ENCODE results near the gene GUCY2F. TPM values are rescaled to one million over a fixed set of nuclear protein-coding genes. Genes with fewer than 3 reads are reported as not detected.

GUCY2F gene
- polyA plus RNA-seq, 2 of the 4 experiments (the other 2 are of a cell fraction), result not detected

- ChIA-PET CTCF (no interaction called here), POLR2A (no interaction called here)
- DNase-seq (ENCODE audit: low read depth in 1 of 2, low spot score in 1 of 2) (no peak), ATAC-seq (no peak), FAIRE-seq (no peak)
- TF ChIP-seq, protein P1, sequence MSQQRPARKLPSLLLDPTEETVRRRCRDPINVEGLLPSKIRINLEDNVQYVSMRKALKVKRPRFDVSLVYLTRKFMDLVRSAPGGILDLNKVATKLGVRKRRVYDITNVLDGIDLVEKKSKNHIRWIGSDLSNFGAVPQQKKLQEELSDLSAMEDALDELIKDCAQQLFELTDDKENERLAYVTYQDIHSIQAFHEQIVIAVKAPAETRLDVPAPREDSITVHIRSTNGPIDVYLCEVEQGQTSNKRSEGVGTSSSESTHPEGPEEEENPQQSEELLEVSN (IDR thresholded peaks at IDR 0.05; ENCODE audit: borderline replicate concordance, low read depth), result no peak
- TF ChIP-seq KDM1A (IDR thresholded peaks at IDR 0.05; ENCODE audit: low read depth), result no peak
- no peak for TF ChIP-seq JUNB (IDR thresholded peaks at IDR 0.05)
- TF ChIP-seq HDAC2 (IDR thresholded peaks at IDR 0.05), result no peak
- no peak for TF ChIP-seq FOSB (CRISPR knock-in tag; IDR thresholded peaks at IDR 0.05)
- H3K27ac ChIP-seq, result no peak overlapping the region
- no peak overlapping the region for H3K4me2 ChIP-seq
- no peaks in the 10 kb centered on the region for H3K4me1 ChIP-seq
- H3K9me3 ChIP-seq, result no peaks in the 10 kb centered on the region
- WGBS (ENCODE audit: missing lambda C conversion rate), result 0% methylated on average over 3 of the region's 3 CpGs
- H3K4me3 ChIP-seq, result no peak overlapping the region
These were observed 125.2 kb downstream of the GUCY2F start for GRCh38 chrX:109356684-109357083.

DNA sequence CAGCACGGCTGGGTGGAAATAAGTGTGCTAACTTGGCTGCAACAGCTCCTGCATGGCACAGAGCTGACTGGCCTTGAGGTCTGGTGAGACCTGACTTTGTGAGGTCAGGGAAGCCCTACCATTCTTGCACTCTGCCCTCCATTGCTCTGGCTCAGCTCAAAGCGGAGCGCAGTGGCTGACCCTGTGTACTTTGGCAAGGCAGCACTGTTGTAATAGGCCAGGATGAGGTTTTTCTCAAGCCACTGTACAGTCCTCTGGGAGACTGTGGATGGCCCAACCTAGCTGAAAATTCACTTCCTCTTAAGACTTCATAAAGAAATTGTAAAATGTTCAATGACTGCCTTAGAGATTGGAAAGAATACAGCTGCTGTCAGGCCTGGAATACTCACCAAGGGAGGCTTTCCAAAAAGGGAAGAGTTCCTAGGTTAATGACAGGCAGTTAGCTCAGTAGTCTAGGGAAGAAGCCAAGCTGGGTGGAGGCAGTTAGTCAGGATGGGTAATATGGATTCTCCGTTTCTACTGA, 129.8 kb downstream of the GUCY2F start:
- no peak for TF ChIP-seq RFX5 (IDR thresholded peaks at IDR 0.05)
- Histone ChIP-seq H3K4me2 (no peak overlapping the region), H3K4me3 (no peak overlapping the region), H3K27ac (no peak overlapping the region), H3K9me3 (no peaks in the 10 kb centered on the region), H3K4me1 (no peaks in the 10 kb centered on the region)
- ChIA-PET CTCF (no interaction called here), POLR2A (no interaction called here)
- DNase-seq (ENCODE audit: low read depth in 1 of 2, low spot score in 1 of 2), result no peak
- ATAC-seq, result no peak
- WGBS (ENCODE audit: missing lambda C conversion rate), result 27% methylated on average over 2 of the region's 4 CpGs
- no peak for FAIRE-seq

GRCh38 chrX:109351557-109351956, 130.3 kb downstream of the GUCY2F start:
- FAIRE-seq, result peak; percentile 81
- CTCF ChIA-PET, result no interaction called here
- no peak overlapping the region for H3K27ac ChIP-seq
- ATAC-seq, result no peak
- no peak overlapping the region for H3K4me2 ChIP-seq
- TF ChIP-seq, protein P1 (IDR thresholded peaks at IDR 0.05; ENCODE audit: borderline replicate concordance, low read depth), result no peak
- no peak for TF ChIP-seq MYC (IDR thresholded peaks at IDR 0.05; ENCODE audit: borderline replicate concordance, low read length)
- no peak for TF ChIP-seq NPAS2 (CRISPR knock-in tag; IDR thresholded peaks at IDR 0.05; ENCODE audit: borderline replicate concordance)
- TF ChIP-seq ZNF302 (CRISPR knock-in tag; IDR thresholded peaks at IDR 0.05), result no peak
- TF ChIP-seq, protein P2, sequence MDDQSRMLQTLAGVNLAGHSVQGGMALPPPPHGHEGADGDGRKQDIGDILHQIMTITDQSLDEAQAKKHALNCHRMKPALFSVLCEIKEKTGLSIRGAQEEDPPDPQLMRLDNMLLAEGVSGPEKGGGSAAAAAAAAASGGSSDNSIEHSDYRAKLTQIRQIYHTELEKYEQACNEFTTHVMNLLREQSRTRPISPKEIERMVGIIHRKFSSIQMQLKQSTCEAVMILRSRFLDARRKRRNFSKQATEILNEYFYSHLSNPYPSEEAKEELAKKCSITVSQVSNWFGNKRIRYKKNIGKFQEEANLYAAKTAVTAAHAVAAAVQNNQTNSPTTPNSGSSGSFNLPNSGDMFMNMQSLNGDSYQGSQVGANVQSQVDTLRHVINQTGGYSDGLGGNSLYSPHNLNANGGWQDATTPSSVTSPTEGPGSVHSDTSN (IDR thresholded peaks at IDR 0.05), result no peak
- no peak for TF ChIP-seq ZFP36 (IDR thresholded peaks at IDR 0.05; ENCODE audit: borderline replicate concordance, partially characterized antibody)
- no peak for TF ChIP-seq POLR2AphosphoS2 (conservative IDR thresholded peaks at IDR 0.05; ENCODE audit: low read length)
- TF ChIP-seq, protein P3, sequence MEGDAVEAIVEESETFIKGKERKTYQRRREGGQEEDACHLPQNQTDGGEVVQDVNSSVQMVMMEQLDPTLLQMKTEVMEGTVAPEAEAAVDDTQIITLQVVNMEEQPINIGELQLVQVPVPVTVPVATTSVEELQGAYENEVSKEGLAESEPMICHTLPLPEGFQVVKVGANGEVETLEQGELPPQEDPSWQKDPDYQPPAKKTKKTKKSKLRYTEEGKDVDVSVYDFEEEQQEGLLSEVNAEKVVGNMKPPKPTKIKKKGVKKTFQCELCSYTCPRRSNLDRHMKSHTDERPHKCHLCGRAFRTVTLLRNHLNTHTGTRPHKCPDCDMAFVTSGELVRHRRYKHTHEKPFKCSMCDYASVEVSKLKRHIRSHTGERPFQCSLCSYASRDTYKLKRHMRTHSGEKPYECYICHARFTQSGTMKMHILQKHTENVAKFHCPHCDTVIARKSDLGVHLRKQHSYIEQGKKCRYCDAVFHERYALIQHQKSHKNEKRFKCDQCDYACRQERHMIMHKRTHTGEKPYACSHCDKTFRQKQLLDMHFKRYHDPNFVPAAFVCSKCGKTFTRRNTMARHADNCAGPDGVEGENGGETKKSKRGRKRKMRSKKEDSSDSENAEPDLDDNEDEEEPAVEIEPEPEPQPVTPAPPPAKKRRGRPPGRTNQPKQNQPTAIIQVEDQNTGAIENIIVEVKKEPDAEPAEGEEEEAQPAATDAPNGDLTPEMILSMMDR (IDR thresholded peaks at IDR 0.05), result no peak
- no peak for TF ChIP-seq HES2 (IDR thresholded peaks at IDR 0.05)
- TF ChIP-seq RARB (CRISPR knock-in tag; IDR thresholded peaks at IDR 0.05), result no peak
- TF ChIP-seq EHMT2 (IDR thresholded peaks at IDR 0.05; ENCODE audit: low read depth), result no peak
- no peak for TF ChIP-seq FOSL2 (IDR thresholded peaks at IDR 0.05)
- no peak for TF ChIP-seq FOSL2 (CRISPR knock-in tag; IDR thresholded peaks at IDR 0.05)
- TF ChIP-seq CBX8 (IDR thresholded peaks at IDR 0.05), result no peak
- no peak for TF ChIP-seq ZSCAN20 (CRISPR knock-in tag; IDR thresholded peaks at IDR 0.05)
- TF ChIP-seq ZC3H11A (IDR thresholded peaks at IDR 0.05), result no peak
- no peak for TF ChIP-seq FOSB (CRISPR knock-in tag; IDR thresholded peaks at IDR 0.05)
- TF ChIP-seq, protein P4, sequence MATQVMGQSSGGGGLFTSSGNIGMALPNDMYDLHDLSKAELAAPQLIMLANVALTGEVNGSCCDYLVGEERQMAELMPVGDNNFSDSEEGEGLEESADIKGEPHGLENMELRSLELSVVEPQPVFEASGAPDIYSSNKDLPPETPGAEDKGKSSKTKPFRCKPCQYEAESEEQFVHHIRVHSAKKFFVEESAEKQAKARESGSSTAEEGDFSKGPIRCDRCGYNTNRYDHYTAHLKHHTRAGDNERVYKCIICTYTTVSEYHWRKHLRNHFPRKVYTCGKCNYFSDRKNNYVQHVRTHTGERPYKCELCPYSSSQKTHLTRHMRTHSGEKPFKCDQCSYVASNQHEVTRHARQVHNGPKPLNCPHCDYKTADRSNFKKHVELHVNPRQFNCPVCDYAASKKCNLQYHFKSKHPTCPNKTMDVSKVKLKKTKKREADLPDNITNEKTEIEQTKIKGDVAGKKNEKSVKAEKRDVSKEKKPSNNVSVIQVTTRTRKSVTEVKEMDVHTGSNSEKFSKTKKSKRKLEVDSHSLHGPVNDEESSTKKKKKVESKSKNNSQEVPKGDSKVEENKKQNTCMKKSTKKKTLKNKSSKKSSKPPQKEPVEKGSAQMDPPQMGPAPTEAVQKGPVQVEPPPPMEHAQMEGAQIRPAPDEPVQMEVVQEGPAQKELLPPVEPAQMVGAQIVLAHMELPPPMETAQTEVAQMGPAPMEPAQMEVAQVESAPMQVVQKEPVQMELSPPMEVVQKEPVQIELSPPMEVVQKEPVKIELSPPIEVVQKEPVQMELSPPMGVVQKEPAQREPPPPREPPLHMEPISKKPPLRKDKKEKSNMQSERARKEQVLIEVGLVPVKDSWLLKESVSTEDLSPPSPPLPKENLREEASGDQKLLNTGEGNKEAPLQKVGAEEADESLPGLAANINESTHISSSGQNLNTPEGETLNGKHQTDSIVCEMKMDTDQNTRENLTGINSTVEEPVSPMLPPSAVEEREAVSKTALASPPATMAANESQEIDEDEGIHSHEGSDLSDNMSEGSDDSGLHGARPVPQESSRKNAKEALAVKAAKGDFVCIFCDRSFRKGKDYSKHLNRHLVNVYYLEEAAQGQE (IDR thresholded peaks at IDR 0.05), result no peak
- TF ChIP-seq CBX2 (IDR thresholded peaks at IDR 0.05; ENCODE audit: borderline replicate concordance, low read depth), result no peak
- no peak for TF ChIP-seq HOXB5 (CRISPR knock-in tag; IDR thresholded peaks at IDR 0.05)
- 19% methylated on average over 3 of the region's 3 CpGs for WGBS (ENCODE audit: missing lambda C conversion rate)
- H3K9me3 ChIP-seq, result no peaks in the 10 kb centered on the region
- no peak for DNase-seq (ENCODE audit: low read depth in 1 of 2, low spot score in 1 of 2)
- H3K4me3 ChIP-seq, result no peak overlapping the region
- no peaks in the 10 kb centered on the region for H3K4me1 ChIP-seq
- POLR2A ChIA-PET, result no interaction called here

Data from A549 (cell line).